GM18507 (cell line): ENCODE data around the gene CLASP1.
"Not testable (repeated sequence)": the region's sequence is repeated elsewhere in the genome, so short reads cannot be mapped to it uniquely, and the experiment has no call there.

Source experiments
- DNase-seq: peaks from one replicate; pipeline ENCODE4 v3.0.0; 2011; ENCODE audit warnings: low read depth; ENCODE audit not compliant: insufficient read length; ENCODE audit errors: extremely low spot score
- FAIRE-seq: peaks from 2 replicates; lab custom pipeline; 2011; peaks lifted over from hg19 to GRCh38; lab: Jason Lieb, UNC

CLASP1 gene

GRCh38 chr2:121412349-121412748, 236.9 kb downstream of the CLASP1 start:
- FAIRE-seq (no peak), DNase-seq (no peak)

GRCh38 chr2:121409966-121410365, 239.3 kb downstream of the CLASP1 start:
- FAIRE-seq (no peak), DNase-seq (no peak)

- no peak for FAIRE-seq
- DNase-seq = no peak
Observed at GRCh38 chr2:121409388-121409787, 239.9 kb downstream of the CLASP1 start.

GRCh38 chr2:121408641-121409040, 240.6 kb downstream of the CLASP1 start:
- no peak for FAIRE-seq
- DNase-seq = no peak

GRCh38 chr2:121405233-121405632, 244.0 kb downstream of the CLASP1 start:
- DNase-seq = no peak

GRCh38 chr2:121400201-121400600, 249.1 kb downstream of the CLASP1 start:
- FAIRE-seq (no peak), DNase-seq (no peak)

More at GRCh38 chr2:121405233-121405632, 244.0 kb downstream of the CLASP1 start:
- no peak for FAIRE-seq

- no peak for DNase-seq
- no peak for FAIRE-seq
Observed at GRCh38 chr2:121398853-121399252, 250.4 kb downstream of the CLASP1 start.

- no peak for DNase-seq
- no peak for FAIRE-seq
Observed at GRCh38 chr2:121390082-121390692, 259.1 kb downstream of the CLASP1 start.

GRCh38 chr2:121388371-121388770, 260.9 kb downstream of the CLASP1 start:
- no peak for DNase-seq
- FAIRE-seq = no peak

- FAIRE-seq = no peak
Observed at GRCh38 chr2:121387591-121388325, 261.5 kb downstream of the CLASP1 start.

GRCh38 chr2:121386707-121387106, 262.6 kb downstream of the CLASP1 start:
- FAIRE-seq (no peak), DNase-seq (no peak)

More at GRCh38 chr2:121387591-121388325, 261.5 kb downstream of the CLASP1 start:
- no peak for DNase-seq

GRCh38 chr2:121386102-121386501, 263.2 kb downstream of the CLASP1 start:
- FAIRE-seq = no peak
- DNase-seq = no peak

GRCh38 chr2:121382744-121383143, 266.5 kb downstream of the CLASP1 start:
- FAIRE-seq (no peak), DNase-seq (no peak)

GRCh38 chr2:121377646-121378045, 271.6 kb downstream of the CLASP1 start:
- no peak for FAIRE-seq
- no peak for DNase-seq

GRCh38 chr2:121376535-121377250, 272.6 kb downstream of the CLASP1 start:
- no peak for DNase-seq
- no peak for FAIRE-seq

GRCh38 chr2:121375621-121376159, 273.6 kb downstream of the CLASP1 start:
- FAIRE-seq = no peak

GRCh38 chr2:121374412-121375075, 274.7 kb downstream of the CLASP1 start:
- not testable (repeated sequence) for FAIRE-seq

More at GRCh38 chr2:121375621-121376159, 273.6 kb downstream of the CLASP1 start:
- no peak for DNase-seq

GRCh38 chr2:121372721-121373353, 276.4 kb downstream of the CLASP1 start:
- FAIRE-seq (no peak), DNase-seq (no peak)

More at GRCh38 chr2:121374412-121375075, 274.7 kb downstream of the CLASP1 start:
- DNase-seq = not testable (repeated sequence)

GRCh38 chr2:121372082-121372481, 277.2 kb downstream of the CLASP1 start:
- FAIRE-seq = no peak
- no peak for DNase-seq
